A673 (cell line): ENCODE results near the gene GPHA2.

Experiments used
- EZH2 ChIP-seq: fragments of 200-600 bp; sonication (generic); IDR thresholded peaks from 2 replicates; pipeline ENCODE4 v1.6.1; 2017; ENCODE audit warnings: borderline replicate concordance, low read depth, mild to moderate bottlenecking, mixed read lengths, antibody characterized with exemption, low read length; ENCODE audit not compliant: poor library complexity, severe bottlenecking
- TF ChIP-seq, protein P1 (sequence below): fragments of 300-800, 200-600 bp; sonication (generic); conservative IDR thresholded peaks from 2 replicates; pipeline ENCODE4 v1.5.1; 2017; ENCODE audit warnings: low read depth, mild to moderate bottlenecking, antibody characterized with exemption, low read length, moderate library complexity, mixed read lengths

DNA sequence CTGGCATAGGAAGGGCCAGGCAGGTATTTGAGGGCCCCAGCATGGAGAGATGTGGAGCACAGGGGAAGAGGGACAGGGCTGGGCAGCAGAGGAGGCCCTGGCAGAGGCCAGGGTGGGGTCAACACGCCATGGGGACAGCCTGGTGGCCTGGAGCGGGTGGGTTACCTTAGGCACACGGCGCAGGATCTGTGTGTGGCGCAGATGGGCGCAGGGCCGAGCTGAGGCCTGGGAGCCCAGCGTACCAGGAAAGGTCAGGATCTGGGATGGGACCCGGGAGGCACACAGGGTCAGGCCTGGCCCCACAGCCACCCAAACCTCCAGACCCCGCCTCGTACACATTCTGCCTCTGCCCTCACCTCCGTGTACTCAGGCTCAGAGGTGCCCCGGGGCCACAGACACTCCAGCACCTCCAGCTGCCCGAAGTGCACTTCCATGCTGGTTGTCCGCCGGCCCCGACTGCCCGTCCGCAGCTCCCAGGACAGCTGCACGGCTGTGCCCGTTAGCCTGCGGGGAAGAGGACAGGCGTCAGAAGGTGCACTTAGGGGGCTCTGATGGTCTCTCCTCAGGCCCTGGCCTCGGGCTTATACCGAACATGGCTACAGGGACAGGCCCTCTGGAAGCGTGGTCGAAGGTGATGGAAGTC is 25.1 kb downstream of the GPHA2 start:
- TF ChIP-seq, protein P1, sequence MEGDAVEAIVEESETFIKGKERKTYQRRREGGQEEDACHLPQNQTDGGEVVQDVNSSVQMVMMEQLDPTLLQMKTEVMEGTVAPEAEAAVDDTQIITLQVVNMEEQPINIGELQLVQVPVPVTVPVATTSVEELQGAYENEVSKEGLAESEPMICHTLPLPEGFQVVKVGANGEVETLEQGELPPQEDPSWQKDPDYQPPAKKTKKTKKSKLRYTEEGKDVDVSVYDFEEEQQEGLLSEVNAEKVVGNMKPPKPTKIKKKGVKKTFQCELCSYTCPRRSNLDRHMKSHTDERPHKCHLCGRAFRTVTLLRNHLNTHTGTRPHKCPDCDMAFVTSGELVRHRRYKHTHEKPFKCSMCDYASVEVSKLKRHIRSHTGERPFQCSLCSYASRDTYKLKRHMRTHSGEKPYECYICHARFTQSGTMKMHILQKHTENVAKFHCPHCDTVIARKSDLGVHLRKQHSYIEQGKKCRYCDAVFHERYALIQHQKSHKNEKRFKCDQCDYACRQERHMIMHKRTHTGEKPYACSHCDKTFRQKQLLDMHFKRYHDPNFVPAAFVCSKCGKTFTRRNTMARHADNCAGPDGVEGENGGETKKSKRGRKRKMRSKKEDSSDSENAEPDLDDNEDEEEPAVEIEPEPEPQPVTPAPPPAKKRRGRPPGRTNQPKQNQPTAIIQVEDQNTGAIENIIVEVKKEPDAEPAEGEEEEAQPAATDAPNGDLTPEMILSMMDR: no peak
- no peak for TF ChIP-seq EZH2
